Activated T-cell treated with anti-CD3 and anti-CD28 coated beads, Interleukin-2, amount 50 U/mL, for 72 hours (primary cell): Measurements from ENCODE around the gene SMYD3. TPM values are rescaled to one million over a fixed set of nuclear protein-coding genes. Genes with fewer than 3 reads are reported as not detected.

Experiments
- ATAC-seq, 2 donors: fragments of 150-1000 bp; cut with Tn5 transposase; replicated peaks in 1 of 2; 2 replicates each; pipeline ENCODE4 v1.10.0; 2021; ENCODE audit warnings: moderate library complexity in 2 of 2, mild to moderate bottlenecking in 1 of 2
- DNase-seq, 2 donors: peaks; one replicate each; pipeline ENCODE4 v3.0.0; 2021 to 2022; ENCODE audit warnings: mixed read lengths in 1 of 2
- H3K27ac Mint-ChIP-seq: one replicate; pipeline ENCODE4 v1.8.0; 2022; ENCODE audit warnings: mild to moderate bottlenecking, moderate library complexity, mixed read lengths
- H3K27me3 Mint-ChIP-seq: one replicate; pipeline ENCODE4 v1.8.0; 2022; ENCODE audit warnings: low read depth, mixed read lengths
- H3K36me3 Mint-ChIP-seq, 2 donors: one replicate each; pipeline ENCODE4 v1.8.0; 2022; ENCODE audit warnings: mixed read lengths in 2 of 2, mild to moderate bottlenecking in 1 of 2; ENCODE audit not compliant: insufficient read depth in 2 of 2
- H3K4me1 Mint-ChIP-seq: one replicate; pipeline ENCODE4 v1.8.0; 2022; ENCODE audit warnings: low read depth, mixed read lengths
- H3K4me3 Mint-ChIP-seq, 2 donors: one replicate each; pipeline ENCODE4 v1.8.0; 2022; ENCODE audit warnings: mild to moderate bottlenecking in 2 of 2, mixed read lengths in 2 of 2, moderate library complexity in 2 of 2
- H3K9me3 Mint-ChIP-seq, 2 donors: one replicate each; pipeline ENCODE4 v1.8.0; 2022; ENCODE audit warnings: mixed read lengths in 2 of 2
- total RNA-seq, 2 donors: library from RNA; stranded (reverse); gene quantifications; one replicate each; pipeline ENCODE4 v1.2.3, GENCODE V29; 2022

SMYD3 gene
- total RNA-seq, 2 donors from 2014 or later = 19.1 to 21.0 TPM

DNA sequence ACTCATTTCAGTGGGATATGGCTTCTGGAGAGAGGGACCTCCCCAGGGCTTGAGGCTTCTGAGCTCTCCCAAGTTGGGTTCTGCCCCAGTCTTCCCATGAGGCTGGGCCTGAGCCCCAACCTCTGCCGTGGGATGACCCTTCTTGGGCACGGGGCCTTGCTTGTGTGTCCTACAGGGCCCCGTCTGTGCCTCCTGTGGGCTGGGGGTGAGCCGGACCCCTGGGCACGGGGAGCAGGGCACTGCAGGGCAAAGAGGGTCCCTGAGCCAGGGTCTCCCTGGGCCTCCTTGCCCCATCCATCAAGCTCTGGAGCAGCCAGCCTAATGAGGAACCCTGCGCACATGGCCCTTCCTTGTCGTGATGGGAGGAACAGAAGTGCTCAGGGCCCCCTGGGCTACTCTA is 5.2 kb upstream of the SMYD3 start:
- Mint-ChIP-seq H3K36me3 (peaks cover 2 to 5% of the 10 kb centered on the region in 2 donors), H3K27ac (no peak overlapping the region), H3K4me1 (peaks cover 22% of the 10 kb centered on the region), H3K9me3 (peaks cover 0 to 12% of the 10 kb centered on the region in 2 donors), H3K27me3 (no peaks in the 10 kb centered on the region), H3K4me3 (no peak overlapping the region)
- DNase-seq = no peak
- no peak for ATAC-seq

- Mint-ChIP-seq H3K4me1 (peaks cover 26% of the 10 kb centered on the region), H3K4me3 (no peak overlapping the region), H3K27me3 (no peaks in the 10 kb centered on the region), H3K9me3 (peaks cover 0 to 12% of the 10 kb centered on the region in 2 donors), H3K36me3 (peaks cover 0 to 3% of the 10 kb centered on the region in 2 donors), H3K27ac (no peak overlapping the region)
- no peak for DNase-seq
- ATAC-seq = no peak
Observed at GRCh38 chr1:246511203-246511602, 4.1 kb upstream of the SMYD3 start.

GRCh38 chr1:246510147-246511030 is 3.3 kb upstream of the SMYD3 start:
- Mint-ChIP-seq H3K27ac (no peak overlapping the region), H3K27me3 (no peaks in the 10 kb centered on the region), H3K4me3 (no peak overlapping the region), H3K9me3 (peaks cover 0 to 6% of the 10 kb centered on the region in 2 donors), H3K36me3 (peaks cover 0 to 5% of the 10 kb centered on the region in 2 donors), H3K4me1 (peaks cover 34% of the 10 kb centered on the region)
- DNase-seq (no peak), ATAC-seq (no peak)

GRCh38 chr1:246508897-246509688 is 2.0 kb upstream of the SMYD3 start:
- H3K4me1 Mint-ChIP-seq = peaks cover 33% of the 10 kb centered on the region
- peaks cover 0 to 2% of the 10 kb centered on the region in 2 donors for H3K36me3 Mint-ChIP-seq
- H3K4me3 Mint-ChIP-seq = no peak overlapping the region
- ATAC-seq (no peak), DNase-seq (no peak)
- H3K9me3 Mint-ChIP-seq = no peaks in the 10 kb centered on the region
- no peaks in the 10 kb centered on the region for H3K27me3 Mint-ChIP-seq
- H3K27ac Mint-ChIP-seq = no peak overlapping the region

DNA sequence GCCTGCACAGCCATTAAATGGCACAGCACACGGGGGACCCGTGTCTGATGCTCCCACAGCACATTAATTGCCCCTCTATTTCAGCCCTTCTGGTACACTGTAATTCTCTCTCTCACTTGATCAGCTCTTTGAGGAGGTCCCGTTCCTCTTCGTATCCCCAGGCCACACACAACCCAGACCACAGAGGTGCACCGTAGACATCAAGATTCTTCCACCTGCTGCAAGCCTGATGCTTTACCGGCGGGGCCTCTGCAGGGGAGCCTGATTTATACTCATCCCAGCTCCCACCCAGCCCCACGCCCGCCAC is 759 bp downstream of the SMYD3 start:
- Mint-ChIP-seq H3K27ac (peak overlapping the region; percentile 21), H3K36me3 (peaks cover 0 to 2% of the 10 kb centered on the region in 2 donors), H3K27me3 (no peaks in the 10 kb centered on the region), H3K4me1 (peaks cover 37% of the 10 kb centered on the region), H3K9me3 (no peaks in the 10 kb centered on the region), H3K4me3 (peak overlapping the region; percentile 84 to 99)
- DNase-seq (no peak), ATAC-seq (peak; percentile 1 to 6)

DNA sequence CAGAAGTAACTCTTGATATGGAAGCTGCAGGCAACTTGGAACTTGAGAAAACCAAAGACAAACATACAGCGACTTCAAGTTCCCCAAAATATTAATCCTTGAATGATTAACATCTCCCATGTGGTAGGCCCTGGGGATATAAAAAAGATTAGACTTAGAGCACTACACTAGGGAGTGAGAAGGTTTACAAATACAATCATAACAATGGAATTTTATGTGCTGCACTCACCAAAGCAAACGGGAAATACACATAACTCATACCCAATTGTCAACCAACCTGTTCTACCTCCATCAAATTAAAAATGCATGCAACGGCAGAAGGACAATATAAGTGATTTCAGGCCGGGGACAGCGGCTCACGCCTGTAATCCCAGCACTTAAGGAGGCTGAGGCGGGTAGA is 3.7 kb downstream of the SMYD3 start:
- H3K9me3 Mint-ChIP-seq = no peaks in the 10 kb centered on the region
- DNase-seq (no peak), ATAC-seq (no peak)
- no peak overlapping the region for H3K4me3 Mint-ChIP-seq
- no peaks in the 10 kb centered on the region for H3K27me3 Mint-ChIP-seq
- H3K36me3 Mint-ChIP-seq = peaks cover 0 to 2% of the 10 kb centered on the region in 2 donors
- peaks cover 35% of the 10 kb centered on the region for H3K4me1 Mint-ChIP-seq
- H3K27ac Mint-ChIP-seq = no peak overlapping the region

- Mint-ChIP-seq H3K36me3 (no peaks in the 10 kb centered on the region), H3K4me1 (peaks cover 15% of the 10 kb centered on the region), H3K27ac (no peak overlapping the region), H3K27me3 (no peaks in the 10 kb centered on the region), H3K9me3 (no peaks in the 10 kb centered on the region), H3K4me3 (no peak overlapping the region)
- ATAC-seq (peak; percentile 56 to 57), DNase-seq (peak in 1 of 2 donors; percentile 29)
Observed at GRCh38 chr1:246497331-246497915, 9.7 kb downstream of the SMYD3 start.

DNA sequence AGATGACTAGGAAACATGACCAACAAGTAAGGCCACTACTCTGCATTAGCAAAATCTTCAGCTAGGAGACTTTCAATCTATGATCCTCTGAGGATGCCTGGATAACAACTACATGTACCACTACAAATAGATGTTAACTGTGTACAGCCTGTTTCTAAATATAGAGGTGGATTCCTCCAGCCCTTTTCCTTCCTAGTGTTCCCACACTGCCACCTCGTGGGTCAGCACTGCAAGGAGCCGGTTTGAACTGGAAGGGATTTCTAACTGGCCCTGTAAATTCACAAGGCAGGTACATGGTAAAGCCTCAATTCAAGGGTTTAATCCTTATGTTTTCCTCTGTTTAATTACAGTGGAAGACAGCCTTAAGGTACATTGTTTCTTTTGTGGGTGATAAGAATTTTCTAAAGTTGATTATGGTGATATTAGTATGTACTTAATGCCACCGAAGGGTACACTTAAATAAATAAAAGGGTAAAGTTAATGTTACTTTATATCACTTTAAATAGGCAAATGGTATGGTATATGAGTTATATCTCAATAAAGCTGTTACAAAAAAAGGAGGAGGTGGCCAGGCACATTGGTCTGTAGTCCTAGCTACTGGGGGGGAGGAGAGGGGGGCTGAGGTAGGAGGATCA is 14.4 kb downstream of the SMYD3 start:
- Mint-ChIP-seq H3K27ac (peak overlapping the region; percentile 42), H3K27me3 (no peaks in the 10 kb centered on the region), H3K4me3 (no peak overlapping the region), H3K36me3 (no peaks in the 10 kb centered on the region), H3K4me1 (peaks cover 14% of the 10 kb centered on the region), H3K9me3 (no peaks in the 10 kb centered on the region)
- ATAC-seq = peak; percentile 59 to 72
- DNase-seq = peak; percentile 53 to 67

- no peak overlapping the region for H3K4me3 Mint-ChIP-seq
- no peaks in the 10 kb centered on the region for H3K36me3 Mint-ChIP-seq
- ATAC-seq (no peak), DNase-seq (no peak)
- no peak overlapping the region for H3K27ac Mint-ChIP-seq
- no peaks in the 10 kb centered on the region for H3K9me3 Mint-ChIP-seq
- H3K4me1 Mint-ChIP-seq = peaks cover 9% of the 10 kb centered on the region
- H3K27me3 Mint-ChIP-seq = no peaks in the 10 kb centered on the region
Observed at GRCh38 chr1:246491551-246492053, 15.5 kb downstream of the SMYD3 start.

DNA sequence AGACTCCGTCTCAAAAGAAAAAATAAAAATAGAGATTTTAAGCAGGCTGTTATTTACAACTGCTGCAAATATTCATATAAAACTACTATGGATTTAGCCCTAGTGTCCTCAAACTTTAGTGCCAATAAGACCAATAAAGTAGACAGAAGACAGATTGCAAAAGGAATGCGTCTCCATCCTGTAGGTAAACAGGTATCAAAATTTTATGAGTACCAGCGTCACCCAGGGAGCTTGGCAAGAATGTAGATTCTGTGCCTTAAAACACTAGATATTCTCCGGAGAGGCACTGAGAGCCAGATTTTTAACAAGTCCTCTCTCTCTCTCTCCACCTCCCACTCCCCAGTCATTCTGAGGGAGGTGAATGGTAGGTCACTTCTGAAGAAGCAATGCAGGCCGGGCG is 18.4 kb downstream of the SMYD3 start:
- Mint-ChIP-seq H3K9me3 (no peaks in the 10 kb centered on the region), H3K4me3 (no peak overlapping the region), H3K27ac (no peak overlapping the region), H3K4me1 (peaks cover 11% of the 10 kb centered on the region), H3K27me3 (no peaks in the 10 kb centered on the region), H3K36me3 (no peaks in the 10 kb centered on the region)
- no peak for DNase-seq
- ATAC-seq = no peak

DNA sequence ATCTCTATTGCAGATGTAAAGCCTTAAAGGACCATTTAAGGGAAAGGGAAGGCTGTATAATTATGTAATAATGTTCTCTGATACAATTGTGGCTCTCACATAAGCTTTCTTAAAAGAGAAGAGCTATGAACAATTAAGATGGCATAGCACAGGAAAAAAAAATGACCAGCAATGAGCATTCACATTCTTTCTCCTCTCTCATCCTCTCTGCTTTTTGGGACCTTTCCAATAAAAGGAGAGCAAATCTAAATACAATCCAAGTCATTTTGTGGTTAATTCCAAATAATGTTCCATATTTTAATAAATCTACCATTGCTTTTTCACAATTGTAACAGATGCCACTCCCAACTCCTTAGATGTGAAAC is 23.5 kb downstream of the SMYD3 start:
- Mint-ChIP-seq H3K36me3 (no peaks in the 10 kb centered on the region), H3K27me3 (no peaks in the 10 kb centered on the region), H3K4me1 (peaks cover 21% of the 10 kb centered on the region), H3K9me3 (no peaks in the 10 kb centered on the region), H3K4me3 (peak overlapping the region; percentile 27 to 83), H3K27ac (peak overlapping the region; percentile 79)
- ATAC-seq = no peak
- DNase-seq = no peak

- no peaks in the 10 kb centered on the region for H3K9me3 Mint-ChIP-seq
- H3K4me1 Mint-ChIP-seq = peaks cover 23% of the 10 kb centered on the region
- peak overlapping the region; percentile 79 for H3K27ac Mint-ChIP-seq
- DNase-seq = no peak
- no peaks in the 10 kb centered on the region for H3K36me3 Mint-ChIP-seq
- no peaks in the 10 kb centered on the region for H3K27me3 Mint-ChIP-seq
- peak overlapping the region; percentile 27 to 83 for H3K4me3 Mint-ChIP-seq
- ATAC-seq = peak; percentile 23 to 45
Observed at GRCh38 chr1:246482805-246483568, 24.1 kb downstream of the SMYD3 start.
